HFFc6 (cell line): ENCODE measurements around the gene C16orf92. TPM values are rescaled to one million over a fixed set of nuclear protein-coding genes. Genes with fewer than 3 reads are reported as not detected.

Source experiments
- DNase-seq: peaks from one replicate; pipeline ENCODE4 v3.0.0-alpha.2; 2018
- H3K27ac Mint-ChIP-seq: 2 replicates; pipeline ENCODE4 v1.8.0; 2020; ENCODE audit warnings: mild to moderate bottlenecking, mixed read lengths
- H3K27me3 Mint-ChIP-seq: 2 replicates; pipeline ENCODE4 v1.8.0; 2021; ENCODE audit warnings: mild to moderate bottlenecking, moderate library complexity, mixed read lengths; ENCODE audit not compliant: insufficient read depth
- H3K36me3 Mint-ChIP-seq: 2 replicates; pipeline ENCODE4 v1.8.0; 2021; ENCODE audit warnings: low read depth, mixed read lengths
- H3K4me1 Mint-ChIP-seq: 2 replicates; pipeline ENCODE4 v1.8.0; 2020; ENCODE audit warnings: low read depth, mixed read lengths
- H3K4me3 Mint-ChIP-seq: 2 replicates; pipeline ENCODE4 v1.8.0; 2020; ENCODE audit warnings: mild to moderate bottlenecking, moderate library complexity, mixed read lengths
- H3K9me3 Mint-ChIP-seq: 2 replicates; pipeline ENCODE4 v1.8.0; 2020; ENCODE audit warnings: mild to moderate bottlenecking, mixed read lengths
- CTCF ChIP-seq: fragments of 200-600 bp; sonication (generic); IDR thresholded peaks from 2 replicates; pipeline ENCODE4 v1.5.0; 2021; ENCODE audit warnings: antibody characterized with exemption, mild to moderate bottlenecking
- total RNA-seq, 6 experiments: library from RNA; stranded (reverse); fragmentation: NEBNext Ultra II Directional; extraction: Animal tissue kit (Norgen Biotek cat#: 25700); gene quantifications; 2 replicates in 1 of 6; 3 replicates in 5 of 6; pipeline ENCODE4 v1.2.3, GENCODE V29; 2021

Gene C16orf92
- total RNA-seq, 6 experiments from 2014 or later, result not detected

DNA sequence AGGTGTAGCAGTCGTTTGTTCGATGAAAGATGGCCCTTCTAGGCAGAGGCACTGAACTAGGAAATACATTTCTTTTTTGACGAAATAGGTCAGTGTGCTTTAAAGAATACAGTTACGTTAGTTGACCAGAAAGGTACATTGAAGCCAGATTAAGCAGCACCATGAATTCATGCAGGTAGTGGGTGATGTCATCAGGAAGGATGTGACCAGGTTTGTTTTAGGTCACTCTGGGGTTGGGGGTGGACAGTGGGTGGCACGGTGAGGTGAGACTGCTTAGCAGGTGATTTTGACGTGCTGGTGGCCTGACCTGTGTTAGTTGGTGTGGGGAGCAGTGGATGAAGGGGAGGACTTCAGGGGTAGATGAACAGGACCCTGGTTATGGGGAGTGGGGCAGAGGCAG is 23.4 kb upstream of the C16orf92 start:
- no peak for DNase-seq
- Mint-ChIP-seq H3K27me3 (peaks cover 10% of the 10 kb centered on the region), H3K4me1 (peaks cover 11% of the 10 kb centered on the region), H3K36me3 (peaks cover 23% of the 10 kb centered on the region), H3K27ac (peak overlapping the region; percentile 6; the same call in 1 of the 2 replicates), H3K9me3 (no peaks in the 10 kb centered on the region), H3K4me3 (no peak overlapping the region)
- TF ChIP-seq CTCF, result no peak

GRCh38 chr16:30000735-30001631 is 22.0 kb upstream of the C16orf92 start:
- Mint-ChIP-seq H3K4me1 (peaks cover 6% of the 10 kb centered on the region), H3K9me3 (no peaks in the 10 kb centered on the region), H3K27me3 (peaks cover 5% of the 10 kb centered on the region), H3K4me3 (no peak overlapping the region), H3K36me3 (peaks cover 23% of the 10 kb centered on the region), H3K27ac (no peak overlapping the region)
- peak; percentile 8; the same call in 1 of the 2 replicates for TF ChIP-seq CTCF
- DNase-seq, result no peak

- no peak for TF ChIP-seq CTCF
- Mint-ChIP-seq H3K27ac (peak overlapping the region; percentile 54; the same call in 1 of the 2 replicates), H3K9me3 (no peaks in the 10 kb centered on the region), H3K27me3 (peaks cover 7% of the 10 kb centered on the region), H3K4me1 (no peaks in the 10 kb centered on the region), H3K4me3 (no peak overlapping the region), H3K36me3 (peaks cover 13% of the 10 kb centered on the region; the same call in 1 of the 2 replicates)
- DNase-seq, result no peak
Measured at GRCh38 chr16:30002614-30003346, 20.2 kb upstream of the C16orf92 start.

DNA sequence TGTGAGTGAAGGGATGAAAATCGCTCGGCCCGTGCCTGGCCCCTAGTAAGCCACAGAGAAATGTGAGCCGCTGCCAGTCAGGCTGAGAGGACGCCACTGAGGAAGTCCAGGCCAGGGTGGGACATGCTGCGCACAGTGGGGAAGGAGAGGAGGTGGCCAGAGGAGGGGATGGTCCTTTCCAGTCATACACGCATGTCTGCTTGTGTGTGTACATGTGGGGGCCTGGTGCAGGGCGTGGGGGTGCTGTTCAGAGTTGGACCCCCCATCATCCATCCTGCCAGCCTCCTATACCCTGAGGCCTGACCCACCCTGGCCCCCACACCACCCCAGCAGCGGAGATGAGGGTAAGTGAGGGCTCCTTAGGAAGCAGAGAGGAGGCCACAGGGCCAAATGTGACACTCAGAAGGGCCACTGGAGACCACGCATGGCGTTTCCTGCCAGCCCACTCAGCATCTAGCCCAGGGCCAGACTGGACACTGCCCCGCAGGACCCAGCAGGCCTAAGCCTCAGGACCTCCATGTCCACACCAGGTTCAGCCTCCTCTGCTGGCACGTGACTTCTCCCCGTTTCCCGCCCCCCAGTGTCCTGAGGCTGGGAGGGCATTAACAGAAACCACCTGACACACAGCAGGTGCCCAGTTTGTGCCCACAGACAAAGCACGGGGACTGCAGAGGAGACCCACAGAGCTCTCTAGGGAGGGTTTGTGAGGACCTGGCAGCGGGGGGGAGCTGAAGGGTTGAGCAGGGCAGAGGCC is 19.2 kb upstream of the C16orf92 start:
- peaks cover 5% of the 10 kb centered on the region; the same call in 1 of the 2 replicates for H3K36me3 Mint-ChIP-seq
- DNase-seq, result no peak
- no peak for TF ChIP-seq CTCF
- H3K27ac Mint-ChIP-seq, result no peak overlapping the region; the same call in 1 of the 2 replicates
- H3K9me3 Mint-ChIP-seq, result no peaks in the 10 kb centered on the region
- no peak overlapping the region for H3K4me3 Mint-ChIP-seq
- no peaks in the 10 kb centered on the region for H3K4me1 Mint-ChIP-seq
- H3K27me3 Mint-ChIP-seq, result peaks cover 14% of the 10 kb centered on the region

GRCh38 chr16:30004424-30004776 is 18.6 kb upstream of the C16orf92 start:
- H3K4me3 Mint-ChIP-seq, result no peak overlapping the region
- H3K4me1 Mint-ChIP-seq, result no peaks in the 10 kb centered on the region
- no peak overlapping the region for H3K27ac Mint-ChIP-seq
- no peak for DNase-seq
- H3K27me3 Mint-ChIP-seq, result peaks cover 14% of the 10 kb centered on the region
- TF ChIP-seq CTCF, result no peak
- no peaks in the 10 kb centered on the region for H3K9me3 Mint-ChIP-seq
- H3K36me3 Mint-ChIP-seq, result peaks cover 4% of the 10 kb centered on the region; the same call in 1 of the 2 replicates
